ENCODE results near the gene LRRC59. TPM values are rescaled to one million over a fixed set of nuclear protein-coding genes. Genes with fewer than 3 reads are reported as not detected.

The LRRC59 gene
- total and polyA plus RNA-seq, 2 of the 13 experiments (the other 11 are each of a cell fraction or from before 2014, with no cell fraction given) = 87.3 to 222 TPM

DNA sequence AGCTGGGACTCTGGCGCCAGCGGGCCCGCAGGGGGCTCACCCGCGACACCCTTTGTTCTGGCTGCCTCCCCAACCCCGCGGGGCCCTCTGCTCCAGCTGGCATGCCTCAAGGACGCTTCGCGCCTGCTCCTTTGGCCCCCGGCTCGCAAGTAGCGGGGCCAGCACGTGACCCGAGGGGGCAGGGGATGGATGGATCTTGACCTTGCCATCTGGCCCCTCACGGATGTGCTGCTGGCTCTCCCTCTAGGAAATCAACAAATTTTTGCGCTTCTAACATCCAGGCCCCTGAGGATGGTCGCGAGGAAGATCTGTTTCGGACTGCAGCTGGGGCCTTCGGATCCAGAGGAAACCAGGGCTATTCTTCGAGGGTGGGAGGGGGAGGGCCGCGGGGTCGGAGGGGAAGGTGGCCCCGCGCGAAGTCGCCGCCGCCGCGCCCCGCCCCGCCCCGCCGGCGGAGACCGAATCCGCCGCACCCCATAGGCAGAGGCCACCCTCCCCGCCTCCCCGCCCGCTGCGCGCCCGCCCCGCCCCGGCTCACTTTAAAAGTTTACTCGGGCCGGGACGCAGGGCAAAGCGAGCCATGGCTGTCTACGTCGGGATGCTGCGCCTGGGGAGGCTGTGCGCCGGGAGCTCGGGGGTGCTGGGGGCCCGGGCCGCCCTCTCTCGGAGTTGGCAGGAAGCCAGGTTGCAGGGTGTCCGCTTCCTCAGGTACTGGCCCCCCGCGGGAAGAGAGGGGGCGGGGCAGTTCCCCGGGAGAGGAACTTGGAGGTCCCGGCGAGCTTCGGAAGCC lies 28.6 kb upstream of the LRRC59 start, which contains the start of gene ACSF2 (continued):
- TF ChIP-seq, protein P1, sequence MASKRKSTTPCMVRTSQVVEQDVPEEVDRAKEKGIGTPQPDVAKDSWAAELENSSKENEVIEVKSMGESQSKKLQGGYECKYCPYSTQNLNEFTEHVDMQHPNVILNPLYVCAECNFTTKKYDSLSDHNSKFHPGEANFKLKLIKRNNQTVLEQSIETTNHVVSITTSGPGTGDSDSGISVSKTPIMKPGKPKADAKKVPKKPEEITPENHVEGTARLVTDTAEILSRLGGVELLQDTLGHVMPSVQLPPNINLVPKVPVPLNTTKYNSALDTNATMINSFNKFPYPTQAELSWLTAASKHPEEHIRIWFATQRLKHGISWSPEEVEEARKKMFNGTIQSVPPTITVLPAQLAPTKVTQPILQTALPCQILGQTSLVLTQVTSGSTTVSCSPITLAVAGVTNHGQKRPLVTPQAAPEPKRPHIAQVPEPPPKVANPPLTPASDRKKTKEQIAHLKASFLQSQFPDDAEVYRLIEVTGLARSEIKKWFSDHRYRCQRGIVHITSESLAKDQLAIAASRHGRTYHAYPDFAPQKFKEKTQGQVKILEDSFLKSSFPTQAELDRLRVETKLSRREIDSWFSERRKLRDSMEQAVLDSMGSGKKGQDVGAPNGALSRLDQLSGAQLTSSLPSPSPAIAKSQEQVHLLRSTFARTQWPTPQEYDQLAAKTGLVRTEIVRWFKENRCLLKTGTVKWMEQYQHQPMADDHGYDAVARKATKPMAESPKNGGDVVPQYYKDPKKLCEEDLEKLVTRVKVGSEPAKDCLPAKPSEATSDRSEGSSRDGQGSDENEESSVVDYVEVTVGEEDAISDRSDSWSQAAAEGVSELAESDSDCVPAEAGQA (IDR thresholded peaks at IDR 0.05; ENCODE audit: low read depth) = no peak
- TF ChIP-seq, protein P1 (CRISPR knock-in tag; IDR thresholded peaks at IDR 0.05; ENCODE audit: borderline replicate concordance) = no peak
- TF ChIP-seq ZBTB44 (CRISPR knock-in tag; IDR thresholded peaks at IDR 0.05) (no peak), SAP130 (CRISPR knock-in tag; IDR thresholded peaks at IDR 0.05; ENCODE audit: low read depth) (peak; percentile 73; the same call in 1 of the 2 replicates), ZNF44 (CRISPR knock-in tag; IDR thresholded peaks at IDR 0.05) (no peak), ZNF577 (CRISPR knock-in tag; IDR thresholded peaks at IDR 0.05; ENCODE audit: borderline replicate concordance, low read depth) (no peak), HNRNPLL (IDR thresholded peaks at IDR 0.05; ENCODE audit: low read depth, low read length, poor library complexity, severe bottlenecking) (peak; percentile 32), PAX8 (CRISPR knock-in tag; IDR thresholded peaks at IDR 0.05; ENCODE audit: borderline replicate concordance) (peak; percentile 67; the same call in 1 of the 2 replicates), SP5 (CRISPR knock-in tag; IDR thresholded peaks at IDR 0.05; ENCODE audit: borderline replicate concordance, low read depth) (peak; percentile 39; the same call in 1 of the 2 replicates), NCOR1 (IDR thresholded peaks at IDR 0.05; ENCODE audit: borderline replicate concordance, low read length) (peak; percentile 40; the same call in 1 of the 2 replicates), BHLHE40 (IDR thresholded peaks at IDR 0.05; ENCODE audit: low read length) (peak; percentile 73), RFX5 (IDR thresholded peaks at IDR 0.05; ENCODE audit: low read depth, low read length) (no peak), ZNF737 (CRISPR knock-in tag; IDR thresholded peaks at IDR 0.05; ENCODE audit: borderline replicate concordance) (no peak), NFIC (IDR thresholded peaks at IDR 0.05; ENCODE audit: low read length) (no peak), SMC3 (IDR thresholded peaks at IDR 0.05; ENCODE audit: low read length) (no peak), SMAD1 (CRISPR knock-in tag; IDR thresholded peaks at IDR 0.05; ENCODE audit: borderline replicate concordance, low read depth) (no peak)
- TF ChIP-seq, protein P2, sequence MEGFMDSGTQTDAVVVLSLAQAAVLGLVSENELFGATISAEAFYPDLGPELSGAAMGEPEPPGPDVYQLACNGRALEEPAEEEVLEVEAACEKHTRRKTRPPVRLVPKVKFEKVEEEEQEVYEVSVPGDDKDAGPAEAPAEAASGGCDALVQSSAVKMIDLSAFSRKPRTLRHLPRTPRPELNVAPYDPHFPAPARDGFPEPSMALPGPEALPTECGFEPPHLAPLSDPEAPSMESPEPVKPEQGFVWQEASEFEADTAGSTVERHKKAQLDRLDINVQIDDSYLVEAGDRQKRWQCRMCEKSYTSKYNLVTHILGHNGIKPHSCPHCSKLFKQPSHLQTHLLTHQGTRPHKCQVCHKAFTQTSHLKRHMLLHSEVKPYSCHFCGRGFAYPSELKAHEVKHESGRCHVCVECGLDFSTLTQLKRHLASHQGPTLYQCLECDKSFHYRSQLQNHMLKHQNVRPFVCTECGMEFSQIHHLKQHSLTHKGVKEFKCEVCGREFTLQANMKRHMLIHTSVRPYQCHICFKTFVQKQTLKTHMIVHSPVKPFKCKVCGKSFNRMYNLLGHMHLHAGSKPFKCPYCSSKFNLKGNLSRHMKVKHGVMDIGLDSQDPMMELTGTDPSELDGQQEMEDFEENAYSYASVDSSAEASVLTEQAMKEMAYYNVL (CRISPR knock-in tag; IDR thresholded peaks at IDR 0.05; ENCODE audit: borderline replicate concordance) = no peak

Measured in HepG2 (cell line).